OCI-LY1 (cell line): ENCODE results near the gene KRT6A.

Source experiments
- H2AFZ ChIP-seq: fragments of 200-600 bp; sonication (generic), shearing (Covaris generic); 2 replicates; pipeline ENCODE4 v1.6.0; 2014; ENCODE audit warnings: antibody characterized with exemption, mild to moderate bottlenecking, low read length
- H3F3A ChIP-seq: fragments of 200-600 bp; sonication (generic), shearing (Covaris generic); 2 replicates; pipeline ENCODE4 v1.6.0; 2014; ENCODE audit warnings: mild to moderate bottlenecking, antibody characterized with exemption, low read length, moderate library complexity; ENCODE audit not compliant: insufficient read depth
- H3K27ac ChIP-seq: fragments of 200-600 bp; sonication (generic); 2 replicates; pipeline ENCODE4 v1.5.1; 2014; ENCODE audit warnings: low read length, mixed run types, mild to moderate bottlenecking, low read depth; ENCODE audit not compliant: poor library complexity, severe bottlenecking
- H3K27me3 ChIP-seq: fragments of 200-600 bp; sonication (generic); 2 replicates; pipeline ENCODE4 v1.6.0; 2014; ENCODE audit warnings: antibody characterized with exemption, mild to moderate bottlenecking, low read length, moderate library complexity; ENCODE audit not compliant: insufficient read depth
- H3K36me3 ChIP-seq: fragments of 200-600 bp; sonication (generic); 2 replicates; pipeline ENCODE4 v1.6.1; 2014; ENCODE audit warnings: mild to moderate bottlenecking, antibody characterized with exemption, low read length, moderate library complexity, mixed read lengths; ENCODE audit not compliant: insufficient read depth
- H3K4me1 ChIP-seq: fragments of 200-600 bp; sonication (generic); 2 replicates; pipeline ENCODE4 v1.5.1; 2014; ENCODE audit warnings: mild to moderate bottlenecking, low read length, moderate library complexity; ENCODE audit not compliant: insufficient read depth, severe bottlenecking
- H3K4me2 ChIP-seq: fragments of 200-600 bp; sonication (generic), shearing (Covaris generic); 2 replicates; pipeline ENCODE4 v1.6.1; 2014; ENCODE audit warnings: low read length
- H3K4me3 ChIP-seq: fragments of 200-600 bp; sonication (generic); 2 replicates; pipeline ENCODE4 v1.5.1; 2014; ENCODE audit warnings: low read length, low read depth, mild to moderate bottlenecking, mixed read lengths; ENCODE audit not compliant: poor library complexity, severe bottlenecking
- H3K79me2 ChIP-seq: fragments of 200-600 bp; shearing (Covaris generic); 2 replicates; pipeline ENCODE4 v1.6.1; 2016; ENCODE audit warnings: mixed run types, low read length, mixed read lengths; ENCODE audit not compliant: insufficient read depth
- H3K9ac ChIP-seq: fragments of 200-600 bp; sonication (generic), shearing (Covaris generic); 2 replicates; pipeline ENCODE4 v1.6.1; 2014; ENCODE audit warnings: mild to moderate bottlenecking, low read length, mixed read lengths
- H3K9me2 ChIP-seq: fragments of 200-600 bp; sonication (generic), shearing (Covaris generic); 2 replicates; pipeline ENCODE4 v1.6.1; 2014; ENCODE audit warnings: low read depth, mild to moderate bottlenecking, low read length, mixed read lengths
- H3K9me3 ChIP-seq: fragments of 200-600 bp; shearing (Covaris generic); 2 replicates; pipeline ENCODE4 v1.6.1; 2014; ENCODE audit warnings: low read length, mixed read lengths
- H4K20me1 ChIP-seq: fragments of 200-600 bp; sonication (generic), shearing (Covaris generic); 2 replicates; pipeline ENCODE4 v1.6.0; 2016; ENCODE audit warnings: mild to moderate bottlenecking, low read length; ENCODE audit not compliant: insufficient read depth
- CTCF ChIP-seq: fragments of 200-600 bp; sonication (generic), shearing (Covaris generic); IDR thresholded peaks from 2 replicates; pipeline ENCODE4 v1.5.1; 2017; ENCODE audit warnings: mild to moderate bottlenecking, antibody characterized with exemption, low read length, moderate library complexity, mixed read lengths
- EZH2 ChIP-seq: fragments of 200-600 bp; sonication (generic), shearing (Covaris generic); IDR thresholded peaks from 2 replicates; pipeline ENCODE4 v1.8.0; 2017; ENCODE audit warnings: borderline replicate concordance, mixed run types, mild to moderate bottlenecking, antibody characterized with exemption, low read length, moderate library complexity, mixed read lengths

The KRT6A gene

GRCh38 chr12:52519387-52519703 lies 26.3 kb upstream of the KRT6A start:
- Histone ChIP-seq H3K27ac (no peak overlapping the region), H3K4me2 (no peak overlapping the region), H3K79me2 (no peaks in the 10 kb centered on the region), H3K36me3 (no peaks in the 10 kb centered on the region), H3K9me2 (no peaks in the 10 kb centered on the region), H4K20me1 (no peaks in the 10 kb centered on the region), H3K9me3 (no peaks in the 10 kb centered on the region), H3K4me3 (no peak overlapping the region), H3K27me3 (0 out of 2 replicates have a peak, but pooled peaks cover 5% of the 10 kb centered on the region), H3F3A (no peaks in the 10 kb centered on the region), H3K9ac (no peak overlapping the region), H3K4me1 (no peaks in the 10 kb centered on the region), H2AFZ (no peak overlapping the region)
- TF ChIP-seq CTCF = no peak
- no peak for TF ChIP-seq EZH2

GRCh38 chr12:52518574-52519386 lies 25.7 kb upstream of the KRT6A start:
- H3K4me3 ChIP-seq = no peak overlapping the region
- H2AFZ ChIP-seq = no peak overlapping the region
- TF ChIP-seq EZH2 (no peak), CTCF (no peak)

GRCh38 chr12:52517888-52518287 lies 24.8 kb upstream of the KRT6A start:
- Histone ChIP-seq H3K27ac (no peak overlapping the region), H2AFZ (no peak overlapping the region), H3K36me3 (no peaks in the 10 kb centered on the region), H3K9me2 (no peaks in the 10 kb centered on the region), H3K9me3 (no peaks in the 10 kb centered on the region), H3F3A (no peaks in the 10 kb centered on the region), H3K4me2 (no peak overlapping the region), H3K4me1 (no peaks in the 10 kb centered on the region), H4K20me1 (no peaks in the 10 kb centered on the region), H3K27me3 (no peaks in the 10 kb centered on the region), H3K9ac (no peak overlapping the region), H3K79me2 (no peaks in the 10 kb centered on the region), H3K4me3 (no peak overlapping the region)
- TF ChIP-seq CTCF (no peak), EZH2 (no peak)

More at GRCh38 chr12:52518574-52519386, 25.7 kb upstream of the KRT6A start:
- no peaks in the 10 kb centered on the region for H3K36me3 ChIP-seq
- no peaks in the 10 kb centered on the region for H3K79me2 ChIP-seq
- H3K4me1 ChIP-seq = no peaks in the 10 kb centered on the region
- H3K27me3 ChIP-seq = 0 out of 2 replicates have a peak, but pooled peaks cover 3% of the 10 kb centered on the region
- H3F3A ChIP-seq = no peaks in the 10 kb centered on the region
- no peak overlapping the region for H3K9ac ChIP-seq
- H3K4me2 ChIP-seq = no peak overlapping the region
- no peak overlapping the region for H3K27ac ChIP-seq
- no peaks in the 10 kb centered on the region for H4K20me1 ChIP-seq
- no peaks in the 10 kb centered on the region for H3K9me3 ChIP-seq
- no peaks in the 10 kb centered on the region for H3K9me2 ChIP-seq
